OCI-LY1 (cell line): ENCODE measurements around the gene LBH.

Experiments used
- CTCF ChIP-seq: fragments of 200-600 bp; sonication (generic), shearing (Covaris generic); IDR thresholded peaks from 2 replicates; pipeline ENCODE4 v1.5.1; 2017; ENCODE audit warnings: mild to moderate bottlenecking, antibody characterized with exemption, low read length, moderate library complexity, mixed read lengths
- EZH2 ChIP-seq: fragments of 200-600 bp; sonication (generic), shearing (Covaris generic); IDR thresholded peaks from 2 replicates; pipeline ENCODE4 v1.8.0; 2017; ENCODE audit warnings: borderline replicate concordance, mixed run types, mild to moderate bottlenecking, antibody characterized with exemption, low read length, moderate library complexity, mixed read lengths

GRCh38 chr2:30216157-30216556, 15.2 kb upstream of the LBH start:
- TF ChIP-seq CTCF = no peak
- TF ChIP-seq EZH2 = no peak
